WTC11 (cell line): ENCODE data around the gene IRS1. TPM values are rescaled to one million over a fixed set of nuclear protein-coding genes. Genes with fewer than 3 reads are reported as not detected.

ENCODE experiments used
- ATF1 ChIP-seq: sonication (generic); formaldehyde crosslinking; IDR thresholded peaks from 2 replicates; pipeline ENCODE4 v1.8.1; 2023; ENCODE audit warnings: mild to moderate bottlenecking, moderate library complexity, missing genetic modification reagents
- E2F5 ChIP-seq: sonication (generic); formaldehyde crosslinking; IDR thresholded peaks from 2 replicates; pipeline ENCODE4 v1.8.1; 2022; ENCODE audit warnings: mild to moderate bottlenecking, moderate library complexity, missing genetic modification reagents
- FOXJ3 ChIP-seq: sonication (generic); formaldehyde crosslinking; IDR thresholded peaks from 2 replicates; pipeline ENCODE4 v1.9.0; 2021; ENCODE audit warnings: missing genetic modification reagents, mild to moderate bottlenecking, borderline replicate concordance
- FOXK1 ChIP-seq: sonication (generic); formaldehyde crosslinking; IDR thresholded peaks from 2 replicates; pipeline ENCODE4 v1.8.0; 2022; ENCODE audit warnings: mild to moderate bottlenecking, moderate library complexity, missing genetic modification reagents
- GRHL2 ChIP-seq: fragments of 250-450 bp; sonication (Bioruptor Pico); IDR thresholded peaks from 2 replicates; pipeline ENCODE4 v1.8.0; 2022; ENCODE audit warnings: mild to moderate bottlenecking, moderate library complexity; ENCODE audit not compliant: insufficient replicate concordance, severe bottlenecking
- HMGA2 ChIP-seq: fragments of 250-450 bp; sonication (Bioruptor Pico); IDR thresholded peaks from 2 replicates; pipeline ENCODE4 v1.4.0; 2021; ENCODE audit warnings: mild to moderate bottlenecking, moderate library complexity
- JAZF1 ChIP-seq: fragments of 250-450 bp; sonication (Bioruptor Pico); IDR thresholded peaks from 2 replicates; pipeline ENCODE4 v1.9.0; 2021; ENCODE audit warnings: moderate library complexity, mild to moderate bottlenecking, inconsistent platforms
- NFE2L1 ChIP-seq: sonication (generic); formaldehyde crosslinking; IDR thresholded peaks from 2 replicates; pipeline ENCODE4 v1.8.1; 2023; ENCODE audit warnings: missing genetic modification reagents
- NR3C1 ChIP-seq: sonication (generic); formaldehyde crosslinking; conservative IDR thresholded peaks from 2 replicates; pipeline ENCODE4 v1.8.1; 2023; ENCODE audit warnings: low read depth, mild to moderate bottlenecking, missing genetic modification reagents
- PRDM15 ChIP-seq: sonication (generic); formaldehyde crosslinking; IDR thresholded peaks from 2 replicates; pipeline ENCODE4 v1.8.0; 2022; ENCODE audit warnings: missing genetic modification reagents
- PRRX2 ChIP-seq: fragments of 250-450 bp; sonication (Bioruptor Pico); IDR thresholded peaks from 2 replicates; pipeline ENCODE4 v1.8.0; 2021; ENCODE audit warnings: mild to moderate bottlenecking
- RELA ChIP-seq: sonication (generic); formaldehyde crosslinking; IDR thresholded peaks from 2 replicates; pipeline ENCODE4 v1.8.1; 2022; ENCODE audit warnings: missing genetic modification reagents, mild to moderate bottlenecking, borderline replicate concordance
- SMAD3 ChIP-seq: sonication (generic); formaldehyde crosslinking; IDR thresholded peaks from 2 replicates; pipeline ENCODE4 v1.8.0; 2022; ENCODE audit warnings: missing genetic modification reagents, mild to moderate bottlenecking, borderline replicate concordance
- TEAD4 ChIP-seq: sonication (generic); formaldehyde crosslinking; IDR thresholded peaks from 2 replicates; pipeline ENCODE4 v1.8.0; 2022; ENCODE audit warnings: mild to moderate bottlenecking, missing genetic modification reagents
- ZBTB21 ChIP-seq: sonication (generic); formaldehyde crosslinking; IDR thresholded peaks from 2 replicates; pipeline ENCODE4 v1.8.1; 2023; ENCODE audit warnings: mild to moderate bottlenecking, missing genetic modification reagents, borderline replicate concordance
- ZBTB43 ChIP-seq: sonication (generic); formaldehyde crosslinking; IDR thresholded peaks from 2 replicates; pipeline ENCODE4 v1.8.1; 2023; ENCODE audit warnings: mild to moderate bottlenecking, missing genetic modification reagents
- ZMAT4 ChIP-seq: fragments of 250-450 bp; sonication (Bioruptor Pico); IDR thresholded peaks from 2 replicates; pipeline ENCODE4 v1.9.0; 2021; ENCODE audit warnings: mild to moderate bottlenecking
- ZNF232 ChIP-seq: sonication (generic); formaldehyde crosslinking; IDR thresholded peaks from 2 replicates; pipeline ENCODE4 v1.8.0; 2022; ENCODE audit warnings: mild to moderate bottlenecking, missing genetic modification reagents
- ZNF396 ChIP-seq: fragments of 250-450 bp; sonication (Bioruptor Pico); IDR thresholded peaks from 2 replicates; pipeline ENCODE4 v1.8.0; 2021; ENCODE audit warnings: mild to moderate bottlenecking, moderate library complexity, borderline replicate concordance
- ZNF423 ChIP-seq: fragments of 250-450 bp; sonication (Bioruptor Pico); IDR thresholded peaks from 2 replicates; pipeline ENCODE4 v2.1.2; 2022; ENCODE audit warnings: mild to moderate bottlenecking, moderate library complexity
- ZNF425 ChIP-seq: fragments of 250-450 bp; sonication (Bioruptor Pico); conservative IDR thresholded peaks from 2 replicates; pipeline ENCODE4 v1.9.0; 2021; ENCODE audit warnings: mild to moderate bottlenecking
- total RNA-seq: library from RNA; stranded (reverse); gene quantifications from 3 replicates; pipeline ENCODE4 v1.2.3, GENCODE V29; 2021
- TF ChIP-seq, protein P1 (sequence below): sonication (generic); formaldehyde crosslinking; IDR thresholded peaks from 2 replicates; pipeline ENCODE4 v1.8.1; 2023; ENCODE audit warnings: mild to moderate bottlenecking, missing genetic modification reagents, borderline replicate concordance
- TF ChIP-seq, protein P2 (sequence below): sonication (generic); formaldehyde crosslinking; IDR thresholded peaks from 2 replicates; pipeline ENCODE4 v1.8.1; 2023; ENCODE audit warnings: mild to moderate bottlenecking, moderate library complexity, missing genetic modification reagents
- TF ChIP-seq, protein P3 (sequence below): fragments of 250-450 bp; sonication (Bioruptor Pico); IDR thresholded peaks from 2 replicates; pipeline ENCODE4 v1.9.0; 2021; ENCODE audit warnings: moderate library complexity, mild to moderate bottlenecking, inconsistent platforms, borderline replicate concordance

Gene IRS1
- total RNA-seq, 1 experiment from 2014 or later = 22.9 TPM

DNA sequence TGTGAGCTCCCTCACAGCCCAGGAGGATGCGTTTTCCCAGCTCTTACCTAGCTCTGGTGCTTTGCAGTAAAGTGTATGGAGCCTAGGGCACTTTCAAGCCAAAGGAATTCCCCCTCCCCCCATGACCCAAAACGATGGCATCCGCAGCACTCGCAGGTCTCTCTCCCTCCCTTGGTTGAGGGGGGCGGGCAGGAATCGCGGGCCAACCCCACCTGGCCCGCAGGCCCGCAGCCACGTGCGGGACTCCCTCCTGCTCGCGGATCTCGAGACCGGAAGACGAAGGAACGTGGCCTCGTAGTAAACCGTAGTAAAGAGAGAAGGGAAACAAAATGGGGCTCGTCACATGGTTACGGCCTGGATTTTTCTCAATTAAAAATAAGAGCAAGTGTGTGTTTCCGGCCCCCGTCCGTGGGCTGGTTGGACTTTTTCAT lies 8.5 kb downstream of the IRS1 start (continued):
- TF ChIP-seq, protein P1, sequence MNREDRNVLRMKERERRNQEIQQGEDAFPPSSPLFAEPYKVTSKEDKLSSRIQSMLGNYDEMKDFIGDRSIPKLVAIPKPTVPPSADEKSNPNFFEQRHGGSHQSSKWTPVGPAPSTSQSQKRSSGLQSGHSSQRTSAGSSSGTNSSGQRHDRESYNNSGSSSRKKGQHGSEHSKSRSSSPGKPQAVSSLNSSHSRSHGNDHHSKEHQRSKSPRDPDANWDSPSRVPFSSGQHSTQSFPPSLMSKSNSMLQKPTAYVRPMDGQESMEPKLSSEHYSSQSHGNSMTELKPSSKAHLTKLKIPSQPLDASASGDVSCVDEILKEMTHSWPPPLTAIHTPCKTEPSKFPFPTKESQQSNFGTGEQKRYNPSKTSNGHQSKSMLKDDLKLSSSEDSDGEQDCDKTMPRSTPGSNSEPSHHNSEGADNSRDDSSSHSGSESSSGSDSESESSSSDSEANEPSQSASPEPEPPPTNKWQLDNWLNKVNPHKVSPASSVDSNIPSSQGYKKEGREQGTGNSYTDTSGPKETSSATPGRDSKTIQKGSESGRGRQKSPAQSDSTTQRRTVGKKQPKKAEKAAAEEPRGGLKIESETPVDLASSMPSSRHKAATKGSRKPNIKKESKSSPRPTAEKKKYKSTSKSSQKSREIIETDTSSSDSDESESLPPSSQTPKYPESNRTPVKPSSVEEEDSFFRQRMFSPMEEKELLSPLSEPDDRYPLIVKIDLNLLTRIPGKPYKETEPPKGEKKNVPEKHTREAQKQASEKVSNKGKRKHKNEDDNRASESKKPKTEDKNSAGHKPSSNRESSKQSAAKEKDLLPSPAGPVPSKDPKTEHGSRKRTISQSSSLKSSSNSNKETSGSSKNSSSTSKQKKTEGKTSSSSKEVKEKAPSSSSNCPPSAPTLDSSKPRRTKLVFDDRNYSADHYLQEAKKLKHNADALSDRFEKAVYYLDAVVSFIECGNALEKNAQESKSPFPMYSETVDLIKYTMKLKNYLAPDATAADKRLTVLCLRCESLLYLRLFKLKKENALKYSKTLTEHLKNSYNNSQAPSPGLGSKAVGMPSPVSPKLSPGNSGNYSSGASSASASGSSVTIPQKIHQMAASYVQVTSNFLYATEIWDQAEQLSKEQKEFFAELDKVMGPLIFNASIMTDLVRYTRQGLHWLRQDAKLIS = peak; percentile 83; the same call in 1 of the 2 replicates
- TF ChIP-seq, protein P2, sequence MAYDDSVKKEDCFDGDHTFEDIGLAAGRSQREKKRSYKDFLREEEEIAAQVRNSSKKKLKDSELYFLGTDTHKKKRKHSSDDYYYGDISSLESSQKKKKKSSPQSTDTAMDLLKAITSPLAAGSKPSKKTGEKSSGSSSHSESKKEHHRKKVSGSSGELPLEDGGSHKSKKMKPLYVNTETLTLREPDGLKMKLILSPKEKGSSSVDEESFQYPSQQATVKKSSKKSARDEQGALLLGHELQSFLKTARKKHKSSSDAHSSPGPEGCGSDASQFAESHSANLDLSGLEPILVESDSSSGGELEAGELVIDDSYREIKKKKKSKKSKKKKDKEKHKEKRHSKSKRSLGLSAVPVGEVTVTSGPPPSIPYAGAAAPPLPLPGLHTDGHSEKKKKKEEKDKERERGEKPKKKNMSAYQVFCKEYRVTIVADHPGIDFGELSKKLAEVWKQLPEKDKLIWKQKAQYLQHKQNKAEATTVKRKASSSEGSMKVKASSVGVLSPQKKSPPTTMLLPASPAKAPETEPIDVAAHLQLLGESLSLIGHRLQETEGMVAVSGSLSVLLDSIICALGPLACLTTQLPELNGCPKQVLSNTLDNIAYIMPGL (CRISPR knock-in tag) = peak; percentile 15; the same call in 1 of the 2 replicates
- TF ChIP-seq ZBTB43 (CRISPR knock-in tag) (peak; percentile 76; the same call in 1 of the 2 replicates), SMAD3 (CRISPR knock-in tag) (peak; percentile 90; the same call in 1 of the 2 replicates), GRHL2 (CRISPR knock-in tag) (no peak), ATF1 (peak; percentile 19; the same call in 1 of the 2 replicates), ZMAT4 (CRISPR knock-in tag) (no peak), ZBTB21 (peak; percentile 48; the same call in 1 of the 2 replicates), PRDM15 (CRISPR knock-in tag) (no peak; the same call in 1 of the 2 replicates), NR3C1 (CRISPR knock-in tag) (peak; percentile 95; the same call in 1 of the 2 replicates), FOXJ3 (CRISPR knock-in tag) (no peak), FOXK1 (CRISPR knock-in tag) (peak; percentile 49; the same call in 1 of the 2 replicates), ZNF425 (CRISPR knock-in tag) (no peak), PRRX2 (CRISPR knock-in tag) (no peak), ZNF423 (no peak), ZNF232 (CRISPR knock-in tag) (peak; percentile 95), NFE2L1 (peak; percentile 80), RELA (CRISPR knock-in tag) (no peak), HMGA2 (CRISPR knock-in tag) (no peak), ZNF396 (no peak), JAZF1 (CRISPR knock-in tag) (no peak), E2F5 (CRISPR knock-in tag) (no peak; the same call in 1 of the 2 replicates), TEAD4 (CRISPR knock-in tag) (peak; percentile 77; the same call in 1 of the 2 replicates)
- TF ChIP-seq, protein P3, sequence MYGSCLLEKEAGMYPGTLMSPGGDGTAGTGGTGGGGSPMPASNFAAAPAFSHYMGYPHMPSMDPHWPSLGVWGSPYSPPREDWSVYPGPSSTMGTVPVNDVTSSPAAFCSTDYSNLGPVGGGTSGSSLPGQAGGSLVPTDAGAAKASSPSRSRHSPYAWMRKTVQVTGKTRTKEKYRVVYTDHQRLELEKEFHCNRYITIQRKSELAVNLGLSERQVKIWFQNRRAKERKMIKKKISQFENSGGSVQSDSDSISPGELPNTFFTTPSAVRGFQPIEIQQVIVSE (CRISPR knock-in tag) = no peak
